ENCODE measurements around the gene CALHM5.
"Not testable (repeated sequence)": the region's sequence is repeated elsewhere in the genome, so short reads cannot be mapped to it uniquely, and the experiment has no call there.

CALHM5 gene, protein sequence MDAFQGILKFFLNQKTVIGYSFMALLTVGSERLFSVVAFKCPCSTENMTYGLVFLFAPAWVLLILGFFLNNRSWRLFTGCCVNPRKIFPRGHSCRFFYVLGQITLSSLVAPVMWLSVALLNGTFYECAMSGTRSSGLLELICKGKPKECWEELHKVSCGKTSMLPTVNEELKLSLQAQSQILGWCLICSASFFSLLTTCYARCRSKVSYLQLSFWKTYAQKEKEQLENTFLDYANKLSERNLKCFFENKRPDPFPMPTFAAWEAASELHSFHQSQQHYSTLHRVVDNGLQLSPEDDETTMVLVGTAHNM

DNA sequence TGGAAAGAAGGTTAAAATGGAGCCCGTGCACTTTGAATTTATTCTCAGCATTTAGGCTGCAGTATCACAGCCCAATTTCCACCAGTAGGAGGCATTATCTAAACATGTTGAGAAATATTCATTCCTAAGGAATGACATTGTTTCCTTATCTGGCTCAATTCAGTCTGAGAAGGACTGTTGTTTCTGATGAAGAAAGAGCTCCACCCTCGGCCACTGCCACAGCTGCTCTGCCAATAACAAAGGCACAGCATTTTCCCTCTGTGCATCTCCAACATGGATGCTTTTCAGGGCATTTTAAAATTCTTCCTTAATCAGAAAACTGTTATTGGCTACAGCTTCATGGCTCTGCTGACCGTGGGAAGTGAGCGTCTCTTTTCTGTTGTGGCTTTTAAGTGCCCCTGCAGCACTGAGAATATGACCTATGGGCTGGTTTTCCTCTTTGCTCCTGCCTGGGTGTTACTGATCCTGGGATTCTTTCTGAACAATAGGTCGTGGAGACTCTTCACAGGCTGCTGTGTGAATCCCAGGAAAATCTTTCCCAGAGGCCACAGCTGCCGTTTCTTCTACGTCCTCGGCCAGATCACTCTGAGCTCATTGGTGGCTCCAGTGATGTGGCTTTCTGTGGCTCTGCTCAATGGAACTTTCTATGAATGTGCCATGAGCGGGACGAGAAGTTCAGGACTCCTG lies at the start of gene CALHM5:
TSS of gene CALHM5 (plus strand) at position 216 of the 687 bp plus-strand sequence. CDS start at position 274, 58 bp downstream.
- no peak for ATAC-seq

DNA sequence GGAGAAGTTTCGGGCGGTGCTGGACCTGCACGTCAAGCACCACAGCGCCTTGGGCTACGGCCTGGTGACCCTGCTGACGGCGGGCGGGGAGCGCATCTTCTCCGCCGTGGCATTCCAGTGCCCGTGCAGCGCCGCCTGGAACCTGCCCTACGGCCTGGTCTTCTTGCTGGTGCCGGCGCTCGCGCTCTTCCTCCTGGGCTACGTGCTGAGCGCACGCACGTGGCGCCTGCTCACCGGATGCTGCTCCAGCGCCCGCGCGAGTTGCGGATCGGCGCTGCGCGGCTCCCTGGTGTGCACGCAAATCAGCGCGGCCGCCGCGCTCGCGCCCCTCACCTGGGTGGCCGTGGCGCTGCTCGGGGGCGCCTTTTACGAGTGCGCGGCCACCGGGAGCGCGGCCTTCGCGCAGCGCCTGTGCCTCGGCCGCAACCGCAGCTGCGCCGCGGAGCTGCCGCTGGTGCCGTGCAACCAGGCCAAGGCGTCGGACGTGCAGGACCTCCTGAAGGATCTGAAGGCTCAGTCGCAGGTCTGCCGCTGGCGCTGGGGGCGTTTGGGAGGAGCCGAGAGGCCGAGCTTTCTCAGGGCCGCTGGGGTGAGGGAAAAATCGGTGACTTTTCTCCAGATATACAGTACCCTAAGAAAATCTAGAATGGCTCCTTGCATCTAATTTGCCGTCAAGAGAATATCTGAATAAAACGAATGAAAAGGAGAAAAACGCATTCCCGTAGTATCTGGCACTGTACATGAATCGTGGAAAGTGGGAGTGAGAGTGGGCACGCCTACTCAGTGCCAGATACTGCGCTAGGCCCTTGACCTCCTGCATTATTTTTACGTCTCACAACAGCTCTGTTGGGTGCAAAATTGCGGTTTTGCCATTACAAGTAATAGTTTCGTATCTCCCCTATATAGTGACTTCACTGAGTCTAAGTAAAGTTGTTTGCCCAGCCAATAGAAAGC lies 49.2 kb upstream of the CALHM5 start:
- ATAC-seq: peak; percentile 74 to 79

DNA sequence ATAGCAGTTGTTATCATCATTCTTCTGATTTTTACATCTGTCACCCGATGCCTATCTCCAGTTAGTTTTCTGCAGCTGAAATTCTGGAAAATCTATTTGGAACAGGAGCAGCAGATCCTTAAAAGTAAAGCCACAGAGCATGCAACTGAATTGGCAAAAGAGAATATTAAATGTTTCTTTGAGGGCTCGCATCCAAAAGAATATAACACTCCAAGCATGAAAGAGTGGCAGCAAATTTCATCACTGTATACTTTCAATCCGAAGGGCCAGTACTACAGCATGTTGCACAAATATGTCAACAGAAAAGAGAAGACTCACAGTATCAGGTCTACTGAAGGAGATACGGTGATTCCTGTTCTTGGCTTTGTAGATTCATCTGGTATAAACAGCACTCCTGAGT lies 48.1 kb upstream of the CALHM5 start:
- no peak for ATAC-seq

DNA sequence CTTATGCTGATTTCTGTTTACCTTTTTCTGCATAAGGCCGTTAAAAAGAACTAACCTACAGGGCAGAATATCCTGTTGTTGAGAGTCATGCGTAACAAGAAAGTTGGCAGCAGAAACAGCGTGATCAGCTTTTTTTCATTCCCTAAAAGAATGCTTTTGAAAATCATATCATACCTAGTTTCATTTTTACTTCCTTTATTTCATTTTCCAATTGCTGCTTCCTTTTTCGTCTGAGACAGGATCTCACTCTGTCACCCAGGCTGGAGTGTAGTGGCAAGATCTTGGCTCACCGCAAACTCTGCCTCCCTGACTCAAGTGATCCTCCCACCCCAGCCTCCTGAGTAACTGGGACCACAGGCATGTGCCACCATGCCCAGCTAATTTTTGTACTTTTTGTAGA lies 46.2 kb upstream of the CALHM5 start:
- ATAC-seq: no peak

DNA sequence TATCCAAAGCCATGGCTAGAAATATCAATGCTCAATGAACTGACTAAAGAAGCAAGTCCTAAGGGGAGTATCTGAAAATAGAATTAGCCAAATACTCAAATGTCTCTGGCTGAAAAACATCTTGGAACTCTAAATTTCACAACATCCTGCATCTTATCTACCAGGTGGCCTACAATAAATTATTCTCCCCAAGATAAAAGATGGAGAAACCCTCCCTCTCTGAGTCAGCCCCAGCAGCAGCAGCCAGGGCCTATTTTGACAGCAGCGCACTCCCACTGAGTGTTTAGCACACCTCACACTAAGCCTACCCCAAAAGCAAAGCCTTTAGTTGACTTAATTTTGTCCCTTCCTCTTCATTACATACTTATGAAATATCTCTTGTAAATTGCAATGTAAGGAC lies 44.3 kb upstream of the CALHM5 start:
- no peak for ATAC-seq

DNA sequence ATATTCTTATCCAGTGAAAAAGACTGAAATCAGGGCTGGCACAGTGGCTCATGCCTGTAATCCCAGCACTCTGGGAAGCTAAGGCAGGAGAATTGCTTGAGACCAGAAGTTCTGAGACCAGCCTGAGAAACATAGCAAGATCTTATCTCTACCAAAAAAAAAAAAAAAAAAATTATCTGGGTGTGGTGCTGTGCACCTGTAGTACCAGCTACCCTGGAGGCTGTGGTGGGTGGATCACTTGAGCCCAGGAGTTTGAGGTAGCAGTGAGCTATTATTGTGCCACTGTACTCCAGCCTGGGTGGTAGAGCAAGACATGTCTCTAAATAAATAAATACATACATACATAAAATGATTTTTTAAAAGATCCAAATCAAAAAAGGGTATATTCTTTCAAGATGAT lies 43.9 kb upstream of the CALHM5 start:
- no peak for ATAC-seq

DNA sequence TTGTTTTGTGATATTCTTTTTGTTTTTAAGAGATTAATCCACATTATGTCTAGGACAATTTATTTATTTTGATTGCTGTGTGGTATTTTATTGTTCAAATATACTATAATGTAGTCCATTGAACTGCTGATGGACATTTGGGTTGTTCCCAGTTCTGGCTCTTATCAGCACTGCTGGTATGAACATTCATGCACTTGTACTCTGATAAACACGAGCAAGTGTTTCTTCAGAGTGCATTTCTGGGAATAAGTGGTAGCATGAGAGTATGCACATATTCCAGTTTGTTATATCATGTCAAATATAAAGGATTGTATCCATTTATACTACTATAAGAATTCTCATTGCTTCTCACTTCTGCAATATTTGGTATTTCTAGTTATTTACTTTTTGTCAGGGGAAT lies 43.1 kb upstream of the CALHM5 start:
- ATAC-seq: no peak

DNA sequence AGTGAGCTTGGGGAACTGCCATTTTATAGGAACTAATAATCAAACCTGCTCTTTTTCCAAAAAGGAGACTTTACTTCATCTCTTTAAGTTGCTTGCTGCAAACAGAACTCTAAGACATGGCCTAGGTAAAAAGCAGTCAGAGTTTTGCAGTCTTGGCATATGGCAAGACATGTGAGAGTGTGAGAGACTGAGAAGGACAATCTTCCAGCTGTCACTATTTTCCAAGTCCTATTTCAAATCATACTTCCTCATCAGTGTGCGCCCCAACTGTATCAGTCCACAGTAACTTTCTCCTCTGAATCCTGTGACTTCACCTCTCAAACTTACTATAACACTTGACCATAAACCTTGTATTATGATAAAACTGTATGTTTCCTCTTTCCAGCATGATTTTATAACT lies 39.9 kb upstream of the CALHM5 start:
- ATAC-seq: no peak

DNA sequence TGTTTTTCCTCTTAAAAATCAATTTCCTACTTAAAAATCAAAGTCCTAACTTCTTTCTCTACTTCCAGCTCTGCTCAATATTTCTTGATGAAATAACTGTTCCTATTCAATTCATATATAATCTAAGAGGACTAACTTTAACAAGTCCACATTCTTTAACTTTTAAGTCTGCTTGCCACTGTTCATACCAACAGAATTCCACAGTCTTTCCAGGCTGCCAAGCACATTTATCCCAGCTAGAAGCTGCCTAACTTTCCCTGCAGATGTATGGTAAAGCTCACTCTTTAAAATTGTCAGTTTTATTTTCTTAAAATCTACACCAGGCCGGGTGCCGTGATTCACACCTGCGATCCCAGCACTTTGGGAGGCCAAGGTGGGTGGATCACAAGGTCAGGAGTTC lies 38.7 kb upstream of the CALHM5 start:
- no peak for ATAC-seq

DNA sequence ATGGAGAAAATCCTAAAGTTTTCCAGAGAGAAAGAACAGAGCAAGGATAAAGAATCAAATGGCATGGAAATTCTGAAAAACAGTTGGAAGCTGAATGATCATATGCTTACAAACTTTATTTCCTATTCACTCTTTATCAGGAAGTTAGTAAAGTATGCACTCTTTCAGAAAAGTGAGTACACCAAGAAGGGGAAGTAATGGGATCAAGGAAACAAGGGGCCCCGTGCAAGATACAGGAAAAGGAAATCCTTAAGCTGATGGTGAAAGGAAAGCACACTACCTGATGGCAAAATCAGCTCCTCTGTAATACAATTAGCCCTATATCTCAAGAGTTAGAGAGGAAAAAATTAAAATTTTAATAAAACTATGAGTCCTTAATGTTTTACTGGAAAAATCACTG lies 36.3 kb upstream of the CALHM5 start:
- no peak for ATAC-seq

DNA sequence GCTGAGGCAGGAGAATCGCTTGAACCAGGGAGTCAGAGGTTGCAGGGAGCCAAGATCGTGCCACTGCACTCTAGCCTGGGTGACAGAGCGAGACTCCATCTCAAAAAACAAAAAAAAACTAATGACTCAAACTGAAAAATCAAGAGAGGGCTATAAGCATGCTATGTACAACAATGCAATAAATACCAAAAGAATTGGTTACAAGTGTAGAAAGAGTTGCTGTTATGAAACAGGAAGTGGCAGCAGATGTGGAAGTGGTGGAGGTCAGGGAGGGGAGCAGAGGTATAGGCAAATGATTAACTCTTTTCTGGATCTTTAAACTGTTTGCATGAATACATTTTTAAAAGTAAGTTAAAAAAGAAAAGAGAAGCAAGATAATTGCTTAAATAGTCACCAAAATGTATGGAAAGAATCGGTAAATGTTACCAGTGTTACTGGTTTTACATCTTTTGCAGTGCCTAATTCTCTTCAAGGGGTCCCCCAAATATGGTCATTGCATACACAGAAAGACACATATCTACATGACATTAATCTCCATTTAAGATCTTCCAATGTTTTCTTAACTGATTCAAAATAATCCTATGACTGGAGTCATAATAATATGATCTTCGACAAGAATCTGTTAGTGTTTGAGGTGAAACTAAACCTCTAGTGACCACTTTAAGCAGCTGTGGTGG lies 35.3 kb upstream of the CALHM5 start:
- peak; percentile 56 to 80 for ATAC-seq

DNA sequence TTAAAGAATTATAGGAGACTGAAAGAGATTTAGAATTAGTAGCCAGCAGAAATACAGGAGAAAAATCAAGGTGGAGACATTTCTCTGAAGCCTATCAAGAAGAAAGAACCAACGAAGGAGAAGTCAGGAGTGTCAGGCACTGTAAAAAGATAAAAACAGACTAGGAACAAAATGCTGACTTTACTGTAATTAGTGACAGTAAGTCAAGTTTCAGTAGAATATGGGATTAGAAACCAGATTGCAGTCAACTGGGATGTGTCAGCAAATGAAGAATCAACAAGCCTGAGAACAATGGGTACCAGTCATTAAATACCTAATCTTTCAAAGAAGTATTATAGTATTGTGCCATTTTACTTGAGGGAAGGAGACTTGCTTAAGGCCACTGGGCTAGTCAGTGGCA lies 28.7 kb upstream of the CALHM5 start:
- ATAC-seq: no peak

DNA sequence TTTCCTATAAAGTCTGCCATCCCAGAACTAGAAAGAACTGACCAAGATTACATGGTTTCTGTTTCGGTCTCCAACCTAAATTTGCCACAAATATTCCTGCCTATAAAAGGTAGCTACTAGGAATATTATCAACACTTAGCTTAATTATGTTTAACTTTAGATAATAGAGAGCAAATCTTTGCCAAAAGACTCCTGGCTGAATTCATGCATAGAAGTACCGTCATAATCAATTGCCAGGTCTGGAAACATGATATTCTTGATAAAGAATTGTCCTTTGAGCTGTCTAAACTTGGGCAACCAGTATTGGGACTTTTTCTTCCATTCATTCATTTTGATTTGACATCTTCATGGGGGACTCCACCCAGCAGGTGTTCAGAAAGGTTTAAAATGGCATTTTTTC lies 27.8 kb upstream of the CALHM5 start:
- no peak for ATAC-seq

DNA sequence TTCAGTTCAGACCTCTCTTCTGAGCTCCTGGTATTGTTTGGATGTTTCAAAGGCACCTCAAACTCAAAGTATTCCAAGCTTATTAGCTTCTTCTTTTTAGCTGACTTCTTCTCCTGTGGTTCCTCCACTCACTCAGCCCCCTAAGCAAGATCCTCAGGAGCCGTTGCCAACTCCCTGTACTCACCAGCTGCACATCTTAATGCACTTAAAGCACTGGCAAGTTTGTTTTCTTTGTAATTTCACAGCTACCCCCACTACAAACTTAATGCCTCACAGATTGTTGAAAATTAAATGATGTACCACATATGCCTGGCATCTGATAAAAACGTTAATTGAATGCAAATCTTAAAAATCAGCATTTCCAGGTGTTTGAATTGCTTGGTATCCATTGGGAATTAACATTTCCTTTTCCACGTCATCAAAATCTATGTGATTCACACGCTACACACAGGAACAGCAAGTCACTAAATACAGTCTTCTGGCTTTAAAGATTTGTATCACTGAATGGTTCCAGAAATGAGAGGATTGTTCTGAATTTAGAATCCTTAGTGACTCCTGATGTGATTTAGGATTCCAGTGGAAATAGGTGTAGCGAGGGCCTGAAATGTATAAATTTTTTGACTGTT lies 25.8 kb upstream of the CALHM5 start:
- no peak for ATAC-seq

DNA sequence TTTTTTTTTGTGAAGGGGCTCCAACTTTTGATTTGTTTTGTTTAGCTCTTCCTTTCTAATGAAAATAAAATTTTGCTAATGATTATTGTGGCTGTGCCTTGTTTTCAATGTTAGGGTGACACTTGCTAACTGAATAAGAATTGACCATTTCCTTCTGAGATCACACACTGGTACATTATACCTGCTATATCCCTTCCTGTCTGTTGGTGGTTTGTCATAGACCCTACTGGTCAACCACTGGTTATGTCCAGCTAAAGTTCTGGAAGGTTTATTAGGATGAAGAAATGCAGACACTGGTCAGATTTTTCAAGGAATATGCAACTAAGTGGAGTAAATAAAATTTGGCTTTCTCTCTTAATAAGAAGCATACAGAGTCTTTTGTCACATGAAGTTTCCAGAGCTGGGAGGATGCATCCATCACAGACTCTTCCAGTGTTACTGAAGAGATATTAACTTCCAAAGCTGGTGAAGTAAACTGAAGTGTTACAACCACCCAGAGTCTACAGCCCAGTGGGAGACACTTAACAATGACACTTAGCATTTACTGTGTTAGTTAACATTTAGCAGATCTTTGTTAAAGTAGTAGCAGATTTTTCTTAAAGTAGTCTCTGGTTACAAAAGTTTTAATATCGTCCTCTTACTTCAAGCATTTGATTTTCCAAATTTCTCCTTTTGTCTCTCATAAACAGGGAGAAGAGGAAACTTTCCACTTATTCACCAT lies 19.7 kb upstream of the CALHM5 start:
- ATAC-seq: no peak

DNA sequence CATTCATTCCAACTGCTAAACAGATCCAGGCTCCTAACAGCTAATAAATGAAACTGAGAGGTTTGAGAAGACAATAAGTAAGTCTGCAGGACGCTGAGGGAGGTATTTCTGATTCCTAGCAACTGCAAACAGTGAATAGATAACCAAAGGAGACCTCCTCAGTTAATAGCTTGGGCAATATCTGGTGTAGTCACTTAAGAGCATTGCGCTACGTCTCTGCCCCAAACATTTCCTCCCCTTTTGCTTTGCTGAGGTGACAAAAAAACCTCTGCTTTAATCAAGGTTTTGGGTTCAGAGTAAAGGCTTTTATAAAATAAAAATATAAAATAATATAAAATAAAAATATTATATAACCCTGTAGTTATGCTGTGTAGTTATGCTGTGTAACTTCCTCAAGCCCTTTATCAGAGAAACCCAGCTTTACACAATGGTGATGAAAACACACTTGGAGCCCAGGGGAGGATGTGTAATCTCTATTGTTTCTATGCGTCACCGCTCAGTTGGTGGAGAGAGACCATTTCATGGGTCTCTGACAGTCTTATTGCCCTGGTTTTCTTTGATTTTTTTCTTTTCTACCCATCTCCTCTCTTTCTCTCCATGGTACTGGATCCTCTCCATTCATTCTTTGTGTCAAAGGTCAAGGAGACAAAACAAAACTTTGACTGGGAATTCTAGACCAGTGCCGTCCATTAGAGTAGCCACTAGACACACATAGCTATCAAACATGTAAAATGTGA lies 18.9 kb upstream of the CALHM5 start:
- no peak for ATAC-seq

DNA sequence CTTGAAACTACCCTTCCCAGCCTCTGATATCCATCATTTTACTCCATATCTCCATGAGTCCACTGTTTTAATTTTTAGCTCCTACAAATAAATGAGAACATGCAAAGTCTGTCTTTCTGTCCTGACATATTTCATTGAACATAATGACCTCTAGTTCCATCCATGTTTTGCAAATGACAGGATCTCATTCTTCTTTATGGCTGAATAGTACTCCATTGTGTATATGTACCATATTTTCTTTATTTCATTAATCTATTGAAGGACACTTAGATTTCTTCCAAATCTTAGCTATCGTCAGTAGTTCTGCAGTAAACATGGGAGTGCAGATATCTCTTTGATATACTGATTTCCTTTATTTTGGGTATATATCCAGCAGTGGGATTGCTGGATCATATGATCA lies 16.3 kb upstream of the CALHM5 start:
- not testable (repeated sequence) for ATAC-seq

DNA sequence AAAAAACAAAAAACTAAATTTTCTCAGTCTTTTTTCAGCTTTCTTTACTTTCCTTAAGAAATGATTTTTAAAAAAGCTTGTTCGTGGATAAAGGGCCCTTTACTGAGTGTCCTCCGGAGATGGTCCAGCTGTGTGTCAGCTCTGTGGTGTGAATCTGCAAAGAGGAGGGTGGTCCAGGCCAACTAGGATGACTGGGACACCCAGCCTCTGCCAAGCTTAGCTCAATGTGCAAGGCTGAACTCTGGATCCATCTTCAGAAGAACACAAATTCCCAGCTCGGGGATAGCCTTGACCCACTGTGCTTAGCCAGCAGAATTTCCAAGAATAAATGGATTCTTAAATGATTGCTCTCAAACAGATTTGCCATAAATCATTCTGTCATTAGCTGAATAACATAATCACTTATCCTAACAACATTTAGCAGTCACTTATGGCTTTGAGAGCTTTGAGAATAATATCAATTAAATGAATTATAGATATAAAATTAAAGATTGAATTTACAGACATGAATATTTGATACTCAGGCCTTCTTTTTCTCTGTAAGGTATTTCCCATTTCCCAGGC lies 14.2 kb upstream of the CALHM5 start:
- ATAC-seq: no peak

DNA sequence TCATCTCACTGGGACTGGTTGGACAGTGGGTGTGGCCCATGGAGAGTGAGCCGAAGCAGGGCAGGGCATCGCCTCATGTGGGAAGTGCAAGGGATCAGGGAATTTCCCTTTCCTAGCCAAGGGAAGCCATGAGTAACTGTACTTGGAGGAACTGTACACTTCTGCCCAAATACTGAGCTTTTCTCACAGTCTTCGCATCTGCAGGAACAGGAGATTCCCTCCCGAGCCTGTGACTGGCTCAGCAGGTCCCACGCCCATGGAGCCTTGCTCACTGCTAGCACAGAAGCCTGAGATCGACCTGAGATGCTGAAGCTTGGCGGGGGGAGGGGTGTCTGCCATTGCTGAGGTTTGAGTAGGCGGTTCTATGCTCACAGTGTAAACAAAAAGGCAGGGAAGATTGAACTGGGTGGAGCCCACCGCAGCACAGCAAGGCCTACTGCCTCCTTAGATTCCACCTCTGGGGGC lies 10.4 kb upstream of the CALHM5 start:
- ATAC-seq: no peak

DNA sequence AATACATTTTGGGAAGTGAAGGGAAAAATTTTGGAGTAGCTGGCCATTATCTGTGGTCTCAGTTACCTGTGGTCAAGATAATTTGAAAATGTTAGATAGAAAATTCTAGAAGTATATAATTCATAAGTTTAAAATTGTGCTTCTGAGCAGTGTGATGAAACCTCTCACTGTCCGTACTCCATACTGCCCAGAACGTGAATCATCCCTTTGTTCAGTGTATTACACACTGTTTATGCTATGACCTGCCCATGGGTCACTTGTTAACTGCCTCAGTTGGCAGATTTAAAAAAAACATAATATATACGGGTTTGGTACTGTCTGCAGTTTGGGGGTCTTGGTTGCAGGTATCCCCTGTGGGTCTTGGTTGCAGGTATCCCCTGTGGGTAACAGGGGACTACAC lies 4.1 kb upstream of the CALHM5 start:
- no peak for ATAC-seq

Measured in activated CD4-positive, CD25-positive, alpha-beta regulatory T cell treated with anti-CD3 and anti-CD28 coated beads, Interleukin-2, amount 50 U/mL, for 24 hours (primary cell).